ENCODE results near the gene PCID2.
A peak's percentile ranks its signal among the peaks of the same experiment; 100 is the strongest.
"Not testable (repeated sequence)": the region's sequence is repeated elsewhere in the genome, so short reads cannot be mapped to it uniquely, and the experiment has no call there.

Gene PCID2

GRCh38 chr13:113208421-113209335 is at the start of gene PCID2:
Gene PCID2, minus strand, starts transcription at chr13:113208669. Its CDS starts 35 bp downstream, at chr13:113208634.
- DNase-seq (ENCODE audit: low read depth) = peak; percentile 62

GRCh38 chr13:113257908-113258307 is 49.4 kb upstream of the PCID2 start:
- not testable (repeated sequence) for DNase-seq (ENCODE audit: low read depth); H3K4me3 ChIP-seq (ENCODE audit: low read depth, low read length)

More at GRCh38 chr13:113208421-113209335, at the start of gene PCID2:
- no peak for TF ChIP-seq CTCF (IDR thresholded peaks at IDR 0.05; ENCODE audit: control insufficient read depth, extremely low read depth, insufficient read depth)
- H3K4me3 ChIP-seq (ENCODE audit: low read depth, low read length) = peak within 1 kb of the TSS; percentile 65

GRCh38 chr13:113252516-113253095 is 44.1 kb upstream of the PCID2 start:
- TF ChIP-seq CTCF (IDR thresholded peaks at IDR 0.05; ENCODE audit: control insufficient read depth, extremely low read depth, insufficient read depth) = no peak
- H3K4me3 ChIP-seq (ENCODE audit: low read depth, low read length) = no peak overlapping the region
- no peak for DNase-seq (ENCODE audit: low read depth)

- no peak overlapping the region for H3K4me3 ChIP-seq (ENCODE audit: low read depth, low read length)
- peak; percentile 32 for TF ChIP-seq CTCF (IDR thresholded peaks at IDR 0.05; ENCODE audit: control insufficient read depth, extremely low read depth, insufficient read depth)
- no peak for DNase-seq (ENCODE audit: low read depth)
Observed at GRCh38 chr13:113245849-113246796, 37.7 kb upstream of the PCID2 start.

- no peak for DNase-seq (ENCODE audit: low read depth)
- no peak for TF ChIP-seq CTCF (IDR thresholded peaks at IDR 0.05; ENCODE audit: control insufficient read depth, extremely low read depth, insufficient read depth)
- no peak overlapping the region for H3K4me3 ChIP-seq (ENCODE audit: low read depth, low read length)
Observed at GRCh38 chr13:113243847-113244246, 35.4 kb upstream of the PCID2 start.

GRCh38 chr13:113241623-113242022 is 33.2 kb upstream of the PCID2 start:
- H3K4me3 ChIP-seq (ENCODE audit: low read depth, low read length); DNase-seq (ENCODE audit: low read depth): not testable (repeated sequence)

- no peak overlapping the region for H3K4me3 ChIP-seq (ENCODE audit: low read depth, low read length)
- TF ChIP-seq CTCF (IDR thresholded peaks at IDR 0.05; ENCODE audit: control insufficient read depth, extremely low read depth, insufficient read depth) = no peak
Observed at GRCh38 chr13:113239986-113240385, 31.5 kb upstream of the PCID2 start.

More at GRCh38 chr13:113239986-113240385, 31.5 kb upstream of the PCID2 start:
- no peak for DNase-seq (ENCODE audit: low read depth)
